DMS53 (cell line): ENCODE measurements around the gene TOM1L2.
"Not testable (repeated sequence)": the region's sequence is repeated elsewhere in the genome, so short reads cannot be mapped to it uniquely, and the experiment has no call there.

Experiments
- DNase-seq: peaks from one replicate; lab custom pipeline; 2025; lab: John Stamatoyannopoulos, UW

Gene TOM1L2

DNA sequence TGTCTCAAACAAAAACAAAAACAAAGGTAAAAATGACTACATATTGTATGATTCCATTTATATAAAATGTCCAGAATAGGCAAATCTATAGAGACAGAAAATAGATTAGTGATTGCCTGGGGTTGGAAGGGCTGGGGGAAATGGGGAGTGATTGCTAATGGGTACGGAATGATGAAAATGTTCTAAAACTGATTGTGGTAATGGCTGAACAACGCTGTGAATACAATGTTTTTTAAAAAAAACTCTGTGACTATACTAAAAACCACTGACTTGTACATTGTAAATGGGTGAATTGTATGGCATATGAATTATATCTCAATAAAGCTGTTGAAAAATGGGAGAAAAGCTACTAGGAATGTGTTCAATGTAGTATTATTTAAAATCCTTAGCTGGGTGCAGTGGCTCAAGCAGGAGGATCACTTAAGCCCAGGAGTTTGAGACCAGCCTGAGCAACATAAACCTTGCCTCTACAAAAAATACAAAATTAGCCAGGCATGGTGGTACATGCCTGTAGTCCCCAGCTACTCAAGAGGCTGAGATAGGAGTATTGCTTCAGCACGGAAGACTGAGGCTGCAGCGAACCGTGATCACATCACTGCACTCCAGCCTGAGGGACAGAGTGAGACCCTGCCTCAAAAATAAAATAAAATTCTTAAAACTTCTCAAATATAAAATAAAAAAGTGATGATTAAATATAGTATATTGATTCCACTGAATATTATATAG is 47.9 kb downstream of the TOM1L2 start:
- no peak for DNase-seq

DNA sequence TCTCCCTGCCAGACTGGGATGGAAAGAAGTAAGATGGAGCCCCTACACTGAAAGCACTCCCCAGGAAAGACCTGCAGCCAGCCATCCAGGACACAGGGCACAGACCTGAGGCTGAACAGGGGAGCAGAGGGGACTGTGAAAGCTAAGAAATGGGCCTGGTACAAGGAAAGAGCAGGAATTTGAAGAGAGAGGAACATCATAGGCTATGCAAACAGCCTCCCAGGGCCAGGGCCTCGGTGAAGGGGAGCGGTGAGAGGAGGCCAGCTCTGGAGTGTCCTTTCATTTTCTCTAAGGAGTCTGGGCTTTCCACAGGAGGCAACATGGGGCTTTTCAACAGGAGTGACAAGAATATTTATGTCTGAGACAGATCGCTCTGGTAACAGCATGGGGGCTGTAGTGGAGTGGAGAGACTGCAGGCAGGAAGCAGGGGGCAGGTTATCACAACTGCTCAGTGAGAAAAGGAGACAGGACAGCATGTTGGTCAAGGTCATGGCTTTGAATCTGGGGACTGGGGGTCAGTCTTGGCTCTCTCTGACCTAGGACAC is 50.1 kb downstream of the TOM1L2 start:
- no peak for DNase-seq

DNA sequence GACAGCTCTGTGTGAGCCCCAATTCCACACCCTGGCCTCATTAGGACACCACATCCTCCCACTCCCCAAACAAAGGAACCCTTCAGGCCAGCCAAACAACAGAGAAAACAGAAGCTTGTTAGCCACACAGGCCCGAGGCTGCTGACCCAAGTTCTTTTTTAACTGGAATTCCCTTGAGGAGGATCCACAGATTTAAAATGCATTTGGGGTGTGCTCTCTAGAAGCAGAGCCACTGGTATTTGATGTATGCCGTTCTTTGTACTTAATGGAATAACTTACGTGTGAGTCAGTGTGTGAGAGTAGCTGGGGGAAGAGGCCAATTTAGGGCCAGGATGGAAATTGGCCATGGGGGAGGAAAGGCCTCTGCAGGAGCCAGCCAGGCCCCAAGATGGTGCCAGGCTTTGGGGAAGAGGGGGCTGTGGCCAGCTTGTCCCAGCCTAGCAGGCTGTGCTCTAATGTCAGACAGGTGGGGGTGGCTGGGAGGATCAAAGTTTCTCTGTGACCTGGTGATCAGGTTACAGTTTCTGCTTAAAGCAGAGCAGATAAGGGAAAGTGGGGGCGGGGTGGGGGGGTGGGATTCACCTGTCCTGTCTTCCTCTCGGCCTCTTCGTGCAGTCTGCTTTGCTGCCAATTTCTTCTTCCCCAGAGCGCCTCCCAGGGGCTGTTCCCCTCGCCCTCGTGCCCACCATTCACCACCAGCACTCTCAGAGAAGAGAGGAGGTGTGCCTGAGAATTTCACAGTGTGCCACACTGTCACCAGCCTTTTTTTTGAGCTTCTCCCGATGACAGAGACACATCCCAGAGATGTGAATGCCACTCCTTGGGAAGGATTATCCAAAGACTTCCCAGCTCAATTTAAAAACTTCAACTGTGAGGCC is 50.8 kb downstream of the TOM1L2 start:
- DNase-seq: no peak

DNA sequence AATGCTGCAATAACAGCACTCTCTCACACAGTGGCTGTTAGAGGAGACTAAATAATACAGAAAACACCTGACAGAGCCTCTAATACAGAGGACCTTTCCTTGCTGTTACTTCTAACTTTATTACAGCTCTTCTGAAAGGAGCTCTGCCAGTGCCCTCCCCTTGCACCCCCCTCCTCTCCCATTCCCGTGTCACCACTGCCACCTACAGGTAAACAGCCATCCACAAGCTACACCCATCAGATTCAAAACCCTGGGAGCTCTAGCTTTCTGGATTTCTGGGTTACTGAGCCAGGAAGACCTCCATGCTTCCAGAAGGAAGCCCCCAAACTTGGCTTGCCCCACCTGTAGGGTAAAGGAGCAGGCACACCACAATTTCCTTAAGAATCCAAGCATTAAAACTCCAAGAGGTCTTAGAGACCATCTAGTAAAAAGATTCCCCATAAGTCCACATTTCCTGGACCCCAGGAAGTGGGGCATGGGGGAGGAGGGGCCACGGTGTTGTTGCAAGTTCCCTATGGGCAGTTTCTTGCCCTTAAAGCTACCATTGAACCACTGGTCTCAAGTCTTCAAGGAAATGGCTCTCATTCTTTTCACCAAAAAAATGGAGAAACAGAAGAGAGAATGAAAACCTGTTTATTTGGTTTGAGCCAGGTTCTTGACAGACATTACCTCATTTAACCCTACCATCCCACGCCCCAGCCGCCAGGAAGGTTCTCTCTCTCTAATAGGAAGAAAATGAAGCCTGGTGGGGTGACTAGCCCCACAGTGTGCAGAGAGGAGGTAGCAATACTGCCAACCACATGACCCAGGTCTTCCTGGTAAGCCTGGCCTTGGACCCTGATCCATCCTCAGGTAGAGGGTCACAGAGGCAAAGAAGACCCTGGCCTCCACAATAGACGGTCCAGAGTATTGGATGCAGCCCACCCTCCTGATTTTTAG is 52.8 kb downstream of the TOM1L2 start:
- peak; percentile 79 for DNase-seq

DNA sequence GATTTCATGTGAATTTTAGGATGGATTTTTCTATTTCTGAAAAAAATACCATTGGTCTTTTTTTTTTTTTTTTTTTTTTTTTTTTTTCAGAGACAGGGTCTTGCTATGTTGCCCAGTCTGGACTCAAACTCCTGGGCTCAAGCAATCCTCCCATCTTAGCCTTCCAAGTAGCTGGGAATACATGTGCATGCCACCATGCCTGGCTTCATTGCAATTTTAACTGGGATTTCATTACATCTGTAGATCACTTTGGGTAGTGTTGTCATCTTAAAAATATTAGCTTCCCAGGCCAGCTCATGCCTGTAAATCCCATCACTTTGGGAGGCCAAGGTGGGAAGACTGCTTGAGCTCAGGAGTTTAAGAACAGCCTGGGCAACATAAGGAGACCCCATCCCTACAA is 54.8 kb downstream of the TOM1L2 start:
- no peak for DNase-seq

DNA sequence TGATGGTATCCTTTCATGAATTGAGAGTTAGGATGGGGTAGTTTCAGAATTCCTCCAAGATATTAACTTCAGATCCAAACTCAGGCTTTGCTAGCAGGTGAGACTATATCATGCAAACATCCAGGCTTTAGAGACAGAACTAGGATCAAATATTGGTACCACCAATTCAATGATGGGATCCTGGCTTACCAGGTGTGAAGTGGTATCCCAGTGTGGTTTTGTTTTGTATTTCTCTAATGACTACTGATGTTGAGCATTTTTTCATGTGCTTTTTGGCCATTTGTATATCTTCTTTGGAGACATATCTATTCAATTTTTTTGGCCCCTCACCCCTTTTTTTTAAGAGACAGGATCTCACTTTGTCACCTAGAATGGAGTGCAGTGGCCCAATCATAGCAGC is 57.0 kb downstream of the TOM1L2 start:
- DNase-seq: no peak

DNA sequence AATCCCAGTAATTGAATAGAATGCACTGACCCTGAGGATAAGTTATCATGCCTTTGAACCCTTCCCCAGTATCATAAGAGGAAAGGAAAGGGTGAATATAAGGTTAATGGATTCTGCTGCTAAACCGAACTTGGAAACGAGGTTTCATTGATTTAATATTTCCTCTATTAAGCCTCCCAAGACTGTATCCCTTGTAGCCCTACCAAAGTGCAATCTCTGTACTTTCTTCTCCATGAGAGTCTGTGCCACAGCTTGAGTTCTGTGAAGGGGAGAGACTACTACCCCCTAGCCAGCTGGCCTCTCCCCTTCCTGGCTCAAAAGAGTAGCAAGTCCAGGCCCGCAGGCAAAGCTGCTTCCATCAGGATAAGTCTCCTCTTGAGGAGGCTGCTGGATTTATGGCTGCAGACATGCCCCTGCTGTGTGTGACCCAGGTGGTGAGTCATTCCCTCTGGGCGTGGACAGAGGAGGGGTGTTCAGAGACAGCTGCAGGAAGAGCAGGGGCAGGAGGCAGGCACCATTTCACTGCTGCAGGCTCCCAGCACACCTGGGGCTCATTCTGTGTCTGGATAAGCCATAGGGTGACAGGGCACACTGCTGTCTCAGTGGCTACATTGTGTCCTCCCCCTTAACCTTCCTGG is 58.4 kb downstream of the TOM1L2 start:
- peak; percentile 94 for DNase-seq

DNA sequence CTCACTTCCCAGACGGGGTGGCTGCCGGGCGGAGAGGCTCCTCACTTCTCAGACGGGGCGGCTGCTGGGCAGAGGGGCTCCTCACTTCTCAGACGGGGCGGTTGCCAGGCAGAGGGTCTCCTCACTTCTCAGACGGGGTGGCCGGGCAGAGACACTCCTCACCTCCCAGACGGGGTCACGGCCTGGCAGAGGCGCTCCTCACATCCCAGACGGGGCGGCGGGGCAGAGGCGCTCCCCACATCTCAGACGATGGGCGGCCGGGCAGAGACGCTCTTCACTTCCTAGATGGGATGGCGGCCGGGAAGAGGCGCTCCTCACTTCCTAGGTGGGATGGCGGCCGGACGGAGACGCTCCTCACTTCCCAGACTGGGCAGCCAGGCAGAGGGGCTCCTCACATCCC is 59.9 kb downstream of the TOM1L2 start:
- DNase-seq: not testable (repeated sequence)

DNA sequence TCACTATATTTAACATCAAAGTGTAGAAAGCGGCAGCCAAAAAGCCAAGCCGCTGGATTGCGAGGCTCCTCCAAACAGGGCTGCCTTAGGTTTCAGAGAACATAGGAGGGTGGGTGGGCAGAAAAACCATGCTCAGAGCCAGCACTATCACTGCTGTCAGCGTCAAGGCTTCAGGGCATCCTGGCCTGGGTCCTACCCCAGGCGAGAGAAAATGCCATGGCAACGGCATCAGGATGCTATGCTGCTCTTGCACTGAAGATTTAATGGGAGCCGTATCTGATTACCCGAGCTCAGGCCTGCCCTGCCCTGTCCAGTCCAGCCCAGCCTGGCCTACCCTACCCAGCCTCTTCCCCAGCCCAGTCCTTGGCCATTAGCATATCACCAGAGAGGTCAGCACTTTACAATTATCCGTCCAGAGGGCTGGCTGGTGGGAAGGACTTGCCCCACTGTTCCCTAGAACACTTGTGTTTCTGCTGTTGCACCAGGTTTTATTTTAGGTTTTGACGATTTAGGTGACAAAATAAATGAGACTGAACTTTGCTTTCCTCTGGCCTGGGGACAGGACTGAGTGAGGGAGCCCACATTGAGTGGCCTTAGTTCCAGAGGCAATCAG is 61.1 kb downstream of the TOM1L2 start:
- no peak for DNase-seq

DNA sequence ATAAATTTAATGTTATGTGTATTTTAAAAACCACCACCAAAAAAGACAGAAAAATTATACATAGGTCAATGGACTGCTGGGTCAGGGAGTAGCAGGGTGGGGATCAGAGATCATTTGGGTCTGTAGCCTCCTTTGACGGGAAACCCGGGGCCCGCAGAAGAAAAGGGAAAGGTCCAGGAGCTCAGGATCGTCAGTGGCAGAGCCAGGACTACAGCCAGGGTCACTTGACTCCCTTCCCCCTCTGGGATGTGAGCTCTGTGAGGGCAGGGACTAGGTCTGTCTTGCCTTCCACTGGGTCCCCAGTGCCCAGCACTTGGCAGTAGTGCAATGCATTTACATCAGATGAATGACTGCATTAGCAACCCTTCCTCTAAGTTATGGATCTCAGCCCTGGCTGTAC is 62.1 kb downstream of the TOM1L2 start:
- no peak for DNase-seq

DNA sequence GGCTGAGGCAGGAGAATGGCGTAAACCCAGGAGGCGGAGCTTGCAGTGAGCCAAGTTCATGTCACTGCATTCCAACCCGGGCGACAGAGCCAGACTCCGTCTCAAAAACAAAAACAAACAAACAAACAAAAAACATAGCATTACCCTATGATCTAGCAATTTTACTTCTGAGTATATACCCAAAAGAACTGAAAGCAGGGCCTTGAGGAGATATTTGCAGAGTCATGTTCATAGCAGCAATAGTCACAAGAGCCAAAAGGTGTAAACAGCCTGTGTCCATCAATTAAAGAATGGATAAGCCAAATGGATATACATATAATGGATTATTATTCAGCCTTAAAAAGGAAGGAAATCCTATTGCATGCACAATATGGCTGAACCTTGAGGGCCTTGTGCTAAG is 63.1 kb downstream of the TOM1L2 start:
- DNase-seq: no peak

DNA sequence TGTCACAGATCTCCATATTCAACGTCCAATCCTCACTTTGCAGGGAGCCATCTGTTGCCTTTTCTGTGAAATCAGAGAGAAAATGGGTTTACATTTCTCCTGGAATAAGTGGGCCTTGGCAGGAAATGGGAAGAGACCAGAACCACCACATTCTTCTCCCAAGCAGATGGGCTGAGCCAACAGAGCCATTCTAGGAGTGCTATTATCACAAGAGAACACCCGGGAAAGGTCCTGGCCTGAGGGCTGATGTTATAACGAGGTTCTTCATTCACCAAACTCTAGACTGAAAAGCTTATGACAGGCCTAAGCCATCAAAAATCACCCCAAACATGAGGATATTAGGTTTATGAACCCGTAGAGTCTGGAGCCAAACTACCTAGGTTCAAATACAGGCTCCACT is 64.7 kb downstream of the TOM1L2 start:
- no peak for DNase-seq

DNA sequence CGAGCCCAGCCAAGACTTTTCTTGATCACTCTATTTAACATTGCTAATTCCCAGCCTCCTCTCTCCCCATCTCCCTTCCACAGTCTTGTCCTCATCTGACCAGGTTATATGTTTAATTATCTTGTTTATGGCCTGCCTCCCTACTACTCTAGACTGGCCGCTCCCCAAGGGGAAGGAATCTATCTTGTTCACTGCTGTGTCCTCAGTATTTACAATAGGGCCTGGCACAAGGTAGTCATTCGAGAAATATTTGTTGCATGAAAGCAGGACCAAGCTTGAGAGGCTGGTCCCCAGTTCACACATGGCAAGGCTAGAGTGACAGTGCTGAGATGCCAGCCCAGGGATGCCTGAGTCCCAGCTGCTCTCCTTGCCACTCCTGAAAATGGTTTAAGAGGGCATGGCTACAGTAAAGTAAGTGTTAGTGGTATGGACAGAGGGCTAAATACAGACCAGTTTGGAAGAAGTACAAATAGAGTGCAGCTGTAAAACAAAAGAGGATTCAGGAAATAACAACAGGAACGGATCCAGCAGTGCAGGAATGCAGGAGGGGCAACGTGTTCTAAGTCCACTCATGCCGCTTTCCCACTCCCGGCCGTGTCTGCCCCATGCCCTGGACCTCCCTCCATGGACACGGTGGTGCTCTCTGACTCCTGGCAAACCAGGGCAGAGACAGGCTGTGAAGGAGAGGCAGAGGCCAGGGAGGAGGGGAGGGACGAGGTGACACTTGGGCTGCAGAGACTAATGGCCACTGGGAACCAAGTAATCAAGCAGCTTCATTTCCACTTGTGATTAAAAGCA is 65.6 kb downstream of the TOM1L2 start:
- no peak for DNase-seq

DNA sequence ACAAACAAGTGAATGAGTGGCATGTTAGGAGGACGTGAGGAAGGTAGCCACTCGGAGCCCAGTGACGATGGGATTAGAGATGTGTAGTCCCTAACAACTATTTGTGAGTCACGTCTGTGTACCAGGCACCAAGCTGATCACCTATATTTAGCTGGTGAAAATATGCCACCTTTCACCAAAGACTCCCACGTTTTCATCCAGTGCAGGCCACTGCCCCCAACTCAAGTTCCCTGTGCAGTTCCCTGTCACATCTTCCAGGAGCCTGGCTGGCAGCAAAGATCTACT is 67.2 kb downstream of the TOM1L2 start:
- no peak for DNase-seq

DNA sequence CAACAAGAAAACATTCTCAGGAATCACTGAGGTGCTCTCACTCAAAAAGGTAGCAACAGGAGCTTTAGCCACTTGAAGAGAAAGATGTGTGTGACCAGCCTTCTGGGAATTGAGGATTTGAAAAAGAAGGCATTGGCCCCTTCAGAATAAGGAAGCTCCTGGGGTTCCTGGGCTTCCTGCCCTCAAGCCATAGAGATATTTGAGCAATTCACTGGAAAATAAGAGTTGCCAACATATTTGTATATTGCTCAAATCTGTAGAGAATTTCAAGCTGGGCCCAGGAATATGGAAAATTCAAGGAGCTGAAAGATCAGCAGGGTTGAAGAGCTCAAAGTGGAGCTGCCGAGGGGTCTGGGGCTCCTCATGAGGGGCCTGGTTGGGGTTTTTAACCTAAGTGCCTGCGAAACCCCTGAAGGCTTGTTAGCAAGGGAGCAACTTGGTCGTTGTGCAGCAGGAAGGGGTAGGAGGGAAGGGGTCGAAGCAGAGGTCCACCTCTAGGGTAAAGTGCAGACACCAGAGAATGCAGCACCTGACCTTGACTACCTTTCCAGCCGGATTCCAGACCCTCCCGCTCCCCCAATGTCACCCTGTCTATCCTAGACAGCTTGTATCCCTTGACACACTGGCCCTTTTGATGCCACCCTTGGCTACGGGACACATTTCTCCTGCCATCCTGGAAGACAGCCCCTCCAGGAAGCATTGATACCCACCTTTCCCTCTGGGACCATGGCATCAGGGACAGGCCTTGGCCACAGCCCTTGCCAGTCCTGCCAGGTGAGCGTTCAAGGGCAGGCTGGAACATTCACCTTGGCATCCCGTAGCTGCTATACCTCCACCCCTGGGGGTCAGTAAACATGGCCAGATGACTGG is 67.8 kb downstream of the TOM1L2 start:
- no peak for DNase-seq

DNA sequence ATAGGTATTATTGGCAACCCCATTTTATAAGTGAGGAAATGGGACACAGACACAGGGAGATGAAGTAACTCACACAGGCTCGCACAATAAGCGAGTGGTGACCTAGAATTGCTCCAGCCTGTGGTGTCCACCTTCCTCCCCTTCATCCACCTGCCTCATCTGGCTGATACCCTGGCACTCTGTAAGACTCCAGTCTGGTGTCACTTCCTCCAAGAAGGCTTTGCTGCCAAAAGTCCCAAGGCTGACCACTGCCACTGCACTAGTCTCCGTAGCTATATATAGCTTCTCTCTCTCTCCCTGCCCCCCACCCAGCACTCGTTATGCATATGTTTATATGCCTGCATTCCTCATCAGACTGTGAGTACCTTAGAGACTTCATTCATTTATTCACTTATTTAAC is 69.3 kb downstream of the TOM1L2 start:
- no peak for DNase-seq

DNA sequence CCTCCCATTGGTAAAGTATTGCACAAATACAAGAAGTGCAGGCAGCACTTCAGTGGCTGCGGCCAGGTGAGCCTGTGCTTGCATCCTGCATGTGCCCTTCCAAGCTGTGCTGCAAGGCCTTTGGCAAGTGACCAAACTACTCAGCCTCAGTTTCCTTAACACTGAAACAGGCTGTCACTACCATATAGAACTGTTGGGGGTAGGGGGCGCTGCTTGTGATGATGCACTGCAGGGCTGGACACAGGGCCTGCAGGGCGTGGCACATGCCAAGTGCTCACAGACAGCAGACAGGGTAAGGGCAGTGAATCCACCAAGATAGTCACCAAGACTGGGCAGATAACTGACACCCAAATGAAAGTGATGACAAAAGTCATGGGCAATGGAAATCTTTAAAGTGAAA is 69.8 kb downstream of the TOM1L2 start:
- DNase-seq: no peak

DNA sequence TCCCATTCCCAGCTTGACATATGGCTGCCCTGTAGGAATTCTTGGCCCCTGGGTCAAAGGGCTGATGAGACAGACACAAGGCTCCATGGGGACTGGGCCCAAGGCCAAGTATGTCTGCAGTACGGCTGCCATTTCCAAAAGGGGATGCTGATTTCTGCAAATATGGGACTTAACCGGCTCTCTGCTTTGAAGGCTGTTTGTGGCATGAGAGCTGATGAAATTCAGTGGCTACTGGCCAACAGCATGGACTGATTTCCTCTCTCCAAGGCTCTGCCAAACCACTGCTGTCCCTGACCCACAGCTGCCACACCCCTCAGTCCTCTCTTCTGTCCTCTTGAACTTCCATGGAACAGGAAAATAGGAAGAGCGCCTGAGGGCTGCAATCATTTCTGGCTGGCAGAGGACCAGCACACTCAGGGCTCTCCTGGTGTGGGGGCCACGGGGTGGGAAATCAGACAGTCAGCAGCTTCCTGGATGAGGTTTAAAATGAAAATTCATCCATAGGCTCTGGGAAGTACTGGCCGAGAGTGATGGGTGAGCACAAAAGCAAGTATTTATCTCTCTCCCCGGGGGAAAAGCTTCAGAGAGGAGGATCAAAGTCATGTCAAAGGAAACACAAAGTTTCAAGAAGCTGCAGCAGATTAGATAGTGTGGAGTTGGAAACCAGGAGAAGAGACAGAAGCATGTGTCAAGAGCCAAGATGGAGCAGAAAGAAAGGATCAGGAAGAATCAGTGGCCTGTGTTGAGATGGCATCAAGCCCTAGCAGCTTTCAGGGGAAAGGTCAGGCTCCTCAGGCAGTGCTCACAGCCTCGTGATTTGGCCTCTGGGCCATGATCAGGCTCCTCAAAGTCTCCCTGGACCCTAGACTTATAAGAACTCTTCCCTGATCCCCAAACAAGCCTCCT is 71.3 kb downstream of the TOM1L2 start:
- DNase-seq: no peak

DNA sequence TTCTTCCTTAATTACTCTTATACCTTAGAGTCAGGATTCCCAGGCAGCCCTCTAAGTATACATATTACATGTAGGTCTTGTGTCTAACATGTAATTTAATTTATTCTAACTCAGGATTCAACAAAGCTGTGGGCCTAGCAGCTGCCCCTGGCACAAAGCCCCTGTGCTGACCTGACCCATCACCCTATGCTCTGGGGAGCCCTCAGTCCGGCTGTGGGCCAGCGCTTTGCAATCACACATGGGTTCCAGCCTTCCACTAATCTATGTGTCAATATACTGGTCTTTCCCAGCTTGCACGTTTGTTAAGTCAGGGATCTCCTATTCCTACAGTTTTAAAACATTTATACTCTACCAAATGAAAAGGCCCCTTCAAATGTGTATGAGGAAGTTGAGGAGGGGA is 72.7 kb downstream of the TOM1L2 start:
- no peak for DNase-seq
